ENCODE results near the gene GOLT1B. TPM values are rescaled to one million over a fixed set of nuclear protein-coding genes. Genes with fewer than 3 reads are reported as not detected.

GOLT1B gene
- total and polyA plus RNA-seq, 8 donors, result 10.5 to 25.5 (median 16.5) TPM

GRCh38 chr12:21509768-21510167, 8.2 kb downstream of the GOLT1B start:
- no peak overlapping the region for H3K4me3 ChIP-seq
- no peak for FAIRE-seq
- 45 to 49% methylated on average over 2 of the region's 2 CpGs for WGBS, 2 donors

DNA sequence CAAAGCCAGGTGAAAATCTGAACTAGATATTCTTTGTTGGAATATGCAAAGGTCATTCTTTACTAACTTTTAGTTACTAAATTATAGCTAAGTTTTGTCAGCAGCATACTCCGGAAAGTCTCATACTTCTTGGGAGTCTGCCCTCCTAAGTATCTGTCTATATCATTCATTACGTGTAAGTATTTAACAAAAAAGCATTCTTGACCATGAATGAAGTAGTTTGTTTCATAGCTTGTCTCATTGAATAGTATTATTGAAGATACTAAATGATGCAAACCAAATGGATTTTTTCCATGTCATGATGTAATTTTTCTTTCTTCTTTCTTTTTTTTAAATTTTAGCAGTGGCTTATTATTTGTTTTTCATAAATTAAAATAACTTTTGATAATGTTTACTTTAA, 14.7 kb downstream of the GOLT1B start:
- H3K36me3 ChIP-seq, result peaks cover 0 to 8% (median 7%) of the 10 kb centered on the region in 3 donors
- no peaks in the 10 kb centered on the region for H3K9me3 ChIP-seq
- 94 to 95% methylated on average over 2 of the region's 2 CpGs for WGBS, 2 donors
- intact Hi-C loops (cut with DNase I), result no loop called here
- H3K4me1 ChIP-seq, result no peaks in the 10 kb centered on the region
- H3K27ac ChIP-seq, result no peak overlapping the region
- no peaks in the 10 kb centered on the region for H3K27me3 ChIP-seq
- no peak for TF ChIP-seq CTCF (IDR thresholded peaks at IDR 0.05)
- no peak for DNase-seq
- no peak for FAIRE-seq
- no peak overlapping the region for H3K4me3 ChIP-seq
- no peak for ATAC-seq

More at GRCh38 chr12:21509768-21510167, 8.2 kb downstream of the GOLT1B start:
- Histone ChIP-seq H3K9me3 (no peaks in the 10 kb centered on the region), H3K4me1 (peaks cover 0 to 9% (median 9%) of the 10 kb centered on the region in 3 donors), H3K27me3 (no peaks in the 10 kb centered on the region), H3K27ac (no peak overlapping the region), H3K36me3 (peaks cover 0 to 15% (median 0%) of the 10 kb centered on the region in 3 donors)
- ATAC-seq, result no peak
- no peak for TF ChIP-seq CTCF (IDR thresholded peaks at IDR 0.05)
- intact Hi-C loops (cut with DNase I), result no loop called here
- DNase-seq, result no peak

GRCh38 chr12:21518451-21518850, 16.9 kb downstream of the GOLT1B start:
- H3K9me3 ChIP-seq, result no peaks in the 10 kb centered on the region
- no peak overlapping the region for H3K27ac ChIP-seq
- FAIRE-seq (no peak), ATAC-seq (no peak), DNase-seq (no peak)
- no peaks in the 10 kb centered on the region for H3K27me3 ChIP-seq
- H3K4me1 ChIP-seq, result peaks cover 0 to 9% (median 7%) of the 10 kb centered on the region in 3 donors
- intact Hi-C loops (cut with DNase I), result no loop called here
- WGBS, 2 donors, result 96 to 98% methylated on average over 3 of the region's 3 CpGs
- peaks cover 0 to 7% (median 3%) of the 10 kb centered on the region in 3 donors for H3K36me3 ChIP-seq
- TF ChIP-seq CTCF (IDR thresholded peaks at IDR 0.05), result no peak
- H3K4me3 ChIP-seq, result no peak overlapping the region

DNA sequence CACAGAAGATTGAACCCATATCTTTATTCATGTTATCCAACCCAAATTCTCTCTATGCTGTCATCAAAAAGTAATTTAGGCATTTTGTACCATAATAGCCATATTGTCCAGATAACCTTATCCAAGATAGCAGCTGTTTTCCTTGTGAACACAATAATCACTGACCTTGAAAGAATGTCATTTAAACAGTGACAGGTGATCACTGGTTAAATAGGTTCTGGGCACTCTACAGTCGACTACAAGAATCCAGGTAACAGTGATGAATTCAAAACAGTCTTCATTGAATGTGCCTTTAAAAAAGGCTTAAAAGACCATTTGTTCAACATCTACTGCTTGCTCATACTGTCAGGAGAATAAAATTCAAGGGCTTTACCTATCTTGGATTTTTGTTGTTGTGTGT, 20.0 kb downstream of the GOLT1B start:
- no peak for FAIRE-seq
- intact Hi-C loops (cut with DNase I), result no loop called here
- 2 to 15% methylated on average over 1 of the region's 1 CpG for WGBS, 2 donors

More for the DNA sequence above, 20.0 kb downstream of the GOLT1B start:
- peaks cover 0 to 14% (median 13%) of the 10 kb centered on the region in 3 donors for H3K4me1 ChIP-seq
- no peak overlapping the region for H3K4me3 ChIP-seq
- H3K27me3 ChIP-seq, result no peaks in the 10 kb centered on the region
- TF ChIP-seq CTCF (IDR thresholded peaks at IDR 0.05), result no peak
- H3K36me3 ChIP-seq, result no peaks in the 10 kb centered on the region
- no peaks in the 10 kb centered on the region for H3K9me3 ChIP-seq
- no peak overlapping the region for H3K27ac ChIP-seq
- DNase-seq, result no peak
- ATAC-seq, result peak in 3 of 4 donors; percentile 49 to 73 (median 60)

Measured in pancreas (tissue), 10 donors.